Smooth muscle cell (in vitro differentiated cells): ENCODE results near the gene CAPZB. TPM values are rescaled to one million over a fixed set of nuclear protein-coding genes. Genes with fewer than 3 reads are reported as not detected.

ENCODE experiments used
- DNase-seq: peaks from one replicate; lab custom pipeline; 2025; ENCODE audit not compliant: unreplicated experiment; lab: John Stamatoyannopoulos, UW
- H2AFZ ChIP-seq: fragments of 200-600 bp; sonication (generic); 2 replicates; pipeline ENCODE4 v1.6.0; 2016; ENCODE audit warnings: antibody characterized with exemption, low read depth, mild to moderate bottlenecking
- H3F3A ChIP-seq: fragments of 200-600 bp; sonication (generic); 2 replicates; pipeline ENCODE4 v1.6.0; 2017; ENCODE audit warnings: antibody characterized with exemption, low read depth
- H3K27ac ChIP-seq: fragments of 200-600 bp; sonication (generic); 2 replicates; pipeline ENCODE4 v1.5.1; 2016; ENCODE audit warnings: low read depth, mild to moderate bottlenecking
- H3K27me3 ChIP-seq: fragments of 200-600 bp; sonication (generic); 2 replicates; pipeline ENCODE4 v1.6.1; 2016; ENCODE audit warnings: low read depth, mild to moderate bottlenecking
- H3K36me3 ChIP-seq: fragments of 200-600 bp; sonication (generic); 2 replicates; pipeline ENCODE4 v1.5.1; 2016; ENCODE audit warnings: low read depth
- H3K4me1 ChIP-seq: fragments of 200-600 bp; sonication (generic); 2 replicates; pipeline ENCODE4 v1.5.1; 2016; ENCODE audit warnings: low read depth
- H3K4me2 ChIP-seq: fragments of 200-600 bp; sonication (generic); 2 replicates; pipeline ENCODE4 v1.6.0; 2016; ENCODE audit warnings: mild to moderate bottlenecking
- H3K4me3 ChIP-seq: fragments of 200-600 bp; sonication (generic); 2 replicates; pipeline ENCODE4 v1.5.1; 2016; ENCODE audit warnings: mild to moderate bottlenecking
- H3K79me2 ChIP-seq: fragments of 200-600 bp; sonication (generic); 2 replicates; pipeline ENCODE4 v1.6.0; 2016; ENCODE audit warnings: low read depth, mild to moderate bottlenecking
- H3K9ac ChIP-seq: fragments of 200-600 bp; sonication (generic); 2 replicates; pipeline ENCODE4 v1.6.0; 2016; ENCODE audit warnings: low read depth
- H3K9me3 ChIP-seq: fragments of 200-600 bp; sonication (generic); replicated peaks from 2 replicates; pipeline ENCODE4 v1.5.1; 2016; ENCODE audit warnings: low read depth
- H4K20me1 ChIP-seq: fragments of 200-600 bp; sonication (generic); 2 replicates; pipeline ENCODE4 v1.6.0; 2016; ENCODE audit warnings: low read depth
- CTCF ChIP-seq: fragments of 200-600 bp; sonication (generic); IDR thresholded peaks from 2 replicates; pipeline ENCODE4 v1.5.1; 2017; ENCODE audit warnings: borderline replicate concordance, mild to moderate bottlenecking, antibody characterized with exemption; ENCODE audit not compliant: insufficient read depth, poor library complexity, severe bottlenecking
- WGBS: methylation state at CpG from one replicate; pipeline ENCODE4 v1.1.7; 2016; ENCODE audit warnings: low lambda C conversion rate; 5-methylcytosine and 5-hydroxymethylcytosine counted together
- polyA plus RNA-seq: library from polyadenylated mRNA; unstranded; fragments of >200 nt; fragmentation: Nextera tagmentation; extraction: Ambion mirVana; gene quantifications from 2 replicates; pipeline ENCODE4 v1.2.1, GENCODE V29; 2016
- total RNA-seq: library from RNA; depleted of rRNA; stranded (reverse); fragments of >200 nt; gene quantifications from 2 replicates; pipeline ENCODE4 v1.2.3, GENCODE V29; 2014

Gene CAPZB
- total and polyA plus RNA-seq, 2 experiments from 2014 or later = 205 to 405 TPM

GRCh38 chr1:19331262-19331878 is 154.0 kb downstream of the CAPZB start:
- H3K4me1 ChIP-seq = no peaks in the 10 kb centered on the region
- no peak overlapping the region for H2AFZ ChIP-seq
- no peak overlapping the region for H3K4me3 ChIP-seq
- no peak overlapping the region for H3K9ac ChIP-seq
- no peak for DNase-seq
- H3K27ac ChIP-seq = no peak overlapping the region
- no peak for TF ChIP-seq CTCF
- no peaks in the 10 kb centered on the region for H3K27me3 ChIP-seq
- H4K20me1 ChIP-seq = no peaks in the 10 kb centered on the region
- 94% methylated on average over 13 of the region's 13 CpGs for WGBS
- H3K4me2 ChIP-seq = no peak overlapping the region
- no peaks in the 10 kb centered on the region for H3K79me2 ChIP-seq
- H3K36me3 ChIP-seq = no peaks in the 10 kb centered on the region
- H3F3A ChIP-seq = peaks cover 3% of the 10 kb centered on the region
- H3K9me3 ChIP-seq = no peaks in the 10 kb centered on the region

GRCh38 chr1:19330449-19331135 is 154.7 kb downstream of the CAPZB start:
- Histone ChIP-seq H3K27ac (no peak overlapping the region), H2AFZ (no peak overlapping the region), H3K4me1 (no peaks in the 10 kb centered on the region), H3K27me3 (no peaks in the 10 kb centered on the region), H3K79me2 (no peaks in the 10 kb centered on the region), H4K20me1 (no peaks in the 10 kb centered on the region), H3K9ac (no peak overlapping the region), H3F3A (peaks cover 3% of the 10 kb centered on the region), H3K36me3 (no peaks in the 10 kb centered on the region), H3K4me3 (no peak overlapping the region), H3K4me2 (no peak overlapping the region), H3K9me3 (no peaks in the 10 kb centered on the region)
- TF ChIP-seq CTCF = no peak
- WGBS = 95% methylated on average over 14 of the region's 14 CpGs
- no peak for DNase-seq

GRCh38 chr1:19329611-19330010 is 155.7 kb downstream of the CAPZB start:
- Histone ChIP-seq H3K4me2 (no peak overlapping the region), H3K4me3 (no peak overlapping the region), H3K36me3 (no peaks in the 10 kb centered on the region), H3K9ac (no peak overlapping the region), H3K27me3 (no peaks in the 10 kb centered on the region), H3K9me3 (no peaks in the 10 kb centered on the region), H4K20me1 (no peaks in the 10 kb centered on the region), H3K79me2 (no peaks in the 10 kb centered on the region), H3F3A (peaks cover 3% of the 10 kb centered on the region), H3K27ac (no peak overlapping the region), H3K4me1 (no peaks in the 10 kb centered on the region), H2AFZ (no peak overlapping the region)
- WGBS = 93% methylated on average over 5 of the region's 5 CpGs
- no peak for TF ChIP-seq CTCF
- no peak for DNase-seq
